ENCODE data around the gene CDC26.
A peak's percentile ranks its signal among the peaks of the same experiment; 100 is the strongest.

The CDC26 gene

GRCh38 chr9:113267911-113268566, 7.3 kb downstream of the CDC26 start:
- no peak for TF ChIP-seq CTCF (IDR thresholded peaks at IDR 0.05; ENCODE audit: unreplicated experiment in 3 of 3)
- H3K4me3 Mint-ChIP-seq = no peak overlapping the region
- no peaks in the 10 kb centered on the region for H3K27me3 Mint-ChIP-seq (ENCODE audit: low read depth)
- H3K36me3 Mint-ChIP-seq (ENCODE audit: low read depth) = peaks cover 47% of the 10 kb centered on the region
- H3K27ac Mint-ChIP-seq = no peak overlapping the region
- no peaks in the 10 kb centered on the region for H3K9me3 Mint-ChIP-seq
- no peaks in the 10 kb centered on the region for H3K4me1 Mint-ChIP-seq

GRCh38 chr9:113266174-113266573, 9.2 kb downstream of the CDC26 start:
- no peaks in the 10 kb centered on the region for H3K27me3 Mint-ChIP-seq (ENCODE audit: low read depth)
- H3K4me1 Mint-ChIP-seq = no peaks in the 10 kb centered on the region
- no peak overlapping the region for H3K27ac Mint-ChIP-seq
- peaks cover 52% of the 10 kb centered on the region for H3K36me3 Mint-ChIP-seq (ENCODE audit: low read depth)
- no peak overlapping the region for H3K4me3 Mint-ChIP-seq
- no peaks in the 10 kb centered on the region for H3K9me3 Mint-ChIP-seq
- TF ChIP-seq CTCF (IDR thresholded peaks at IDR 0.05; ENCODE audit: unreplicated experiment in 3 of 3) = no peak

GRCh38 chr9:113261917-113262671, 13.3 kb downstream of the CDC26 start:
- no peaks in the 10 kb centered on the region for H3K27me3 Mint-ChIP-seq (ENCODE audit: low read depth)
- no peak for TF ChIP-seq CTCF (IDR thresholded peaks at IDR 0.05; ENCODE audit: unreplicated experiment in 3 of 3)
- no peaks in the 10 kb centered on the region for H3K9me3 Mint-ChIP-seq
- H3K36me3 Mint-ChIP-seq (ENCODE audit: low read depth) = peaks cover 51% of the 10 kb centered on the region
- H3K4me1 Mint-ChIP-seq = no peaks in the 10 kb centered on the region
- H3K4me3 Mint-ChIP-seq = no peak overlapping the region
- peak overlapping the region in 1 of 3 experiments; percentile 71 for H3K27ac Mint-ChIP-seq

GRCh38 chr9:113258282-113258681, 17.1 kb downstream of the CDC26 start:
- no peak for TF ChIP-seq CTCF (IDR thresholded peaks at IDR 0.05; ENCODE audit: unreplicated experiment in 3 of 3)
- no peak overlapping the region for H3K4me3 Mint-ChIP-seq
- H3K4me1 Mint-ChIP-seq = no peaks in the 10 kb centered on the region
- H3K27me3 Mint-ChIP-seq (ENCODE audit: low read depth) = no peaks in the 10 kb centered on the region
- no peak overlapping the region for H3K27ac Mint-ChIP-seq
- no peaks in the 10 kb centered on the region for H3K9me3 Mint-ChIP-seq
- peaks cover 41% of the 10 kb centered on the region for H3K36me3 Mint-ChIP-seq (ENCODE audit: low read depth)

GRCh38 chr9:113257863-113258262, 17.5 kb downstream of the CDC26 start:
- H3K4me3 Mint-ChIP-seq = no peak overlapping the region
- no peak overlapping the region for H3K27ac Mint-ChIP-seq
- no peak for TF ChIP-seq CTCF (IDR thresholded peaks at IDR 0.05; ENCODE audit: unreplicated experiment in 3 of 3)
- no peaks in the 10 kb centered on the region for H3K27me3 Mint-ChIP-seq (ENCODE audit: low read depth)
- H3K36me3 Mint-ChIP-seq (ENCODE audit: low read depth) = peaks cover 42% of the 10 kb centered on the region
- H3K4me1 Mint-ChIP-seq = no peaks in the 10 kb centered on the region
- H3K9me3 Mint-ChIP-seq = no peaks in the 10 kb centered on the region

- Mint-ChIP-seq H3K4me1 (no peaks in the 10 kb centered on the region), H3K4me3 (no peak overlapping the region), H3K27ac (no peak overlapping the region), H3K27me3 (ENCODE audit: low read depth) (no peaks in the 10 kb centered on the region), H3K9me3 (peaks cover 2% of the 10 kb centered on the region), H3K36me3 (ENCODE audit: low read depth) (peaks cover 39% of the 10 kb centered on the region)
- TF ChIP-seq CTCF (IDR thresholded peaks at IDR 0.05; ENCODE audit: unreplicated experiment in 3 of 3) = no peak
Measured at GRCh38 chr9:113255438-113255837, 19.9 kb downstream of the CDC26 start.
